Transverse colon (tissue), 4 donors: ENCODE measurements around the gene ENTR1. TPM values are rescaled to one million over a fixed set of nuclear protein-coding genes. Genes with fewer than 3 reads are reported as not detected.

ENCODE experiments used
- DNase-seq: peaks from one replicate; pipeline ENCODE4 v3.0.0-alpha.2; 2019
- H3K27ac ChIP-seq, 4 donors: fragments of 200-600 bp; sonication (generic); 2 replicates each; pipeline ENCODE4 v1.5.1; 2016 to 2018; ENCODE audit warnings: inconsistent platforms in 4 of 4
- H3K27me3 ChIP-seq: fragments of 200-600 bp; sonication (generic); 2 replicates; pipeline ENCODE4 v1.5.1; 2017; ENCODE audit warnings: inconsistent platforms
- H3K36me3 ChIP-seq, 4 donors: fragments of 200-600 bp; sonication (generic); 2 replicates each; pipeline ENCODE4 v1.5.1; 2017 to 2019; ENCODE audit warnings: inconsistent platforms in 4 of 4
- H3K4me1 ChIP-seq, 4 donors: fragments of 200-600 bp; sonication (generic); 2 replicates each; pipeline ENCODE4 v1.5.1; 2017 to 2020; ENCODE audit warnings: inconsistent platforms in 4 of 4
- H3K4me3 ChIP-seq, 4 donors: fragments of 200-600 bp; sonication (generic); 1 replicate in 1 of 4; 2 replicates in 3 of 4; pipeline versions ENCODE4 v1.5.1 to v1.6.1; 2017 to 2019; ENCODE audit warnings: inconsistent platforms in 4 of 4
- H3K9me3 ChIP-seq, 2 donors: fragments of 200-600 bp; sonication (generic); 2 replicates each; pipeline ENCODE4 v1.5.1; 2017 to 2019; ENCODE audit warnings: inconsistent platforms in 2 of 2
- CTCF ChIP-seq, 5 experiments: fragments of 200-600 bp in 3 of 5; fragments of 450-650 bp in 2 of 5; sonication (generic) in 3 of 5; IDR thresholded peaks; 1 replicate in 2 of 5; 2 replicates in 3 of 5; pipeline ENCODE4 v1.5.1; 2016 to 2017; ENCODE audit warnings: antibody characterized with exemption in 5 of 5, inconsistent platforms in 3 of 5, mild to moderate bottlenecking in 2 of 5, moderate library complexity in 1 of 5
- EP300 ChIP-seq: sonication (generic); formaldehyde crosslinking; IDR thresholded peaks from one replicate; pipeline ENCODE4 v1.6.1; 2017; ENCODE audit warnings: antibody characterized with exemption, low read depth
- POLR2A ChIP-seq: fragments of 450-650 bp; IDR thresholded peaks from one replicate; pipeline ENCODE4 v1.6.1; 2016; ENCODE audit warnings: antibody characterized with exemption, mild to moderate bottlenecking, moderate library complexity
- POLR2AphosphoS5 ChIP-seq, 3 donors: sonication (generic); formaldehyde crosslinking; IDR thresholded peaks; one replicate each; pipeline ENCODE4 v1.6.1; 2016; ENCODE audit warnings: antibody characterized with exemption in 3 of 3
- WGBS, 2 donors: methylation state at CpG; one replicate each; pipeline ENCODE4 v1.1.5; 2018; ENCODE audit warnings: low coverage in 1 of 2; 5-methylcytosine and 5-hydroxymethylcytosine counted together
- in situ Hi-C, 4 donors: fragments of 200-750 bp; cut with MboI; loops; one replicate each; pipeline versions ENCODE4 v1.15.0 to v1.15.1; 2017; ENCODE audit warnings: low sequenced_read_pairs in 3 of 4, low pct_ligation_motif_present in 1 of 4, low pct_unique_long_range_greater_than_20kb in 1 of 4
- intact Hi-C: fragments of 100-400 bp; cut with DNase I; formaldehyde crosslinking; loops from one replicate; pipeline ENCODE4 v1.15.1; 2023; ENCODE audit warnings: low total_unique reads
- total RNA-seq, 4 donors: library from RNA; depleted of rRNA; stranded (reverse); fragments of >200 nt; gene quantifications; one replicate each; pipeline ENCODE4 v1.1.0, GENCODE V29; 2016

The ENTR1 gene
- total RNA-seq, 4 donors from 2014 or later = 23.6 to 74.6 (median 40.9) TPM

GRCh38 chr9:136399176-136400037 lies 11.0 kb downstream of the ENTR1 start:
- intact Hi-C loops (loop anchor here (10.0 kb wide), 1 partner anchor 65 kb away; no protein-coding TSS in a partner anchor), in situ Hi-C loops (no loop called here)
- no peak for DNase-seq

GRCh38 chr9:136398286-136398685 lies 12.1 kb downstream of the ENTR1 start:
- in situ Hi-C loops = no loop called here
- intact Hi-C loops = no loop called here
- Histone ChIP-seq H3K27me3 (no peaks in the 10 kb centered on the region), H3K27ac (no peak overlapping the region), H3K4me1 (peaks cover 10 to 39% (median 31%) of the 10 kb centered on the region in 4 donors), H3K9me3 (no peaks in the 10 kb centered on the region), H3K4me3 (no peak overlapping the region), H3K36me3 (peaks cover 0 to 13% (median 6%) of the 10 kb centered on the region in 4 donors)
- no peak for DNase-seq
- 94% methylated on average over 3 to 11 of the region's 12 CpGs for WGBS, 2 donors
- TF ChIP-seq CTCF (IDR thresholded peaks at IDR 0.05) (no peak), EP300 (no peak), POLR2AphosphoS5 (IDR thresholded peaks at IDR 0.05) (no peak), POLR2A (no peak)

More at GRCh38 chr9:136399176-136400037, 11.0 kb downstream of the ENTR1 start:
- Histone ChIP-seq H3K27ac (peak overlapping the region; percentile 66 to 81 (median 76)), H3K9me3 (no peaks in the 10 kb centered on the region), H3K36me3 (peaks cover 0 to 11% (median 4%) of the 10 kb centered on the region in 4 donors), H3K4me3 (peak overlapping the region; percentile 70 to 98 (median 94)), H3K4me1 (peaks cover 10 to 39% (median 31%) of the 10 kb centered on the region in 4 donors), H3K27me3 (no peaks in the 10 kb centered on the region)
- TF ChIP-seq POLR2AphosphoS5 (IDR thresholded peaks at IDR 0.05) (no peak), POLR2A (no peak), EP300 (no peak)
- WGBS, 2 donors = 0 to 1% methylated on average over 2 to 36 of the region's 67 CpGs

- no peaks in the 10 kb centered on the region for H3K27me3 ChIP-seq
- no peak overlapping the region for H3K27ac ChIP-seq
- DNase-seq = no peak
- intact Hi-C loops (no loop called here), in situ Hi-C loops (no loop called here)
- peaks cover 10 to 39% (median 31%) of the 10 kb centered on the region in 4 donors for H3K4me1 ChIP-seq
- no peaks in the 10 kb centered on the region for H3K9me3 ChIP-seq
- no peak overlapping the region for H3K4me3 ChIP-seq
- no peak for TF ChIP-seq EP300
- no peak for TF ChIP-seq POLR2A
- WGBS, 2 donors = 70% methylated on average over 6 of the region's 6 CpGs; no CpG with 5 or more reads in 1 of the 2 donors
- peaks cover 0 to 13% (median 6%) of the 10 kb centered on the region in 4 donors for H3K36me3 ChIP-seq
These were observed 12.8 kb downstream of the ENTR1 start for GRCh38 chr9:136397643-136398042.

DNA sequence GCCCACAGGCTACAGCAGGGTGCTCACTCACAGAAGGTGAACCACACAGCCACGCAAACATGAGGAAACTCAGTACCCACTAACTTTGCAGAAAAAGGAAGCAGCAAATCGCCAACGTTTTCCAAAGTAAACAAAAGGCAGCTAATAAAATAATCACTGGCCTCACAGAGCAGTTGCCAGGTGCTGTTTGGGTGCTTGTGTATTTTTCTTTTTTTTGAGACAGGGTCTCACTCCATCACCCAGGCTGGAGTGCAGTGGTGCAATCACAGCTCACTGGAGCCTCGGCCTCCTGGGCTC lies 14.2 kb downstream of the ENTR1 start:
- intact Hi-C loops (no loop called here), in situ Hi-C loops (no loop called here)
- DNase-seq = no peak
- Histone ChIP-seq H3K27ac (peak overlapping the region in 2 of 4 donors; percentile 6 to 38), H3K4me3 (no peak overlapping the region), H3K4me1 (peaks cover 10 to 39% (median 31%) of the 10 kb centered on the region in 4 donors), H3K36me3 (peaks cover 0 to 21% (median 10%) of the 10 kb centered on the region in 4 donors), H3K9me3 (no peaks in the 10 kb centered on the region), H3K27me3 (no peaks in the 10 kb centered on the region)
- TF ChIP-seq POLR2A (no peak), POLR2AphosphoS5 (IDR thresholded peaks at IDR 0.05) (no peak), EP300 (no peak), CTCF (IDR thresholded peaks at IDR 0.05) (no peak)
- 49 to 50% methylated on average over 3 to 4 of the region's 4 CpGs for WGBS, 2 donors

GRCh38 chr9:136395345-136396218 lies 14.8 kb downstream of the ENTR1 start:
- DNase-seq = no peak
- no peaks in the 10 kb centered on the region for H3K9me3 ChIP-seq
- H3K27ac ChIP-seq = peak overlapping the region in 2 of 4 donors; percentile 6 to 38
- no peak overlapping the region for H3K4me3 ChIP-seq
- no peaks in the 10 kb centered on the region for H3K27me3 ChIP-seq
- 60 to 82% methylated on average over 1 to 24 of the region's 26 CpGs for WGBS, 2 donors
- no peak for TF ChIP-seq CTCF (IDR thresholded peaks at IDR 0.05)
- peaks cover 9 to 37% (median 29%) of the 10 kb centered on the region in 4 donors for H3K4me1 ChIP-seq
- intact Hi-C loops = no loop called here
- peaks cover 0 to 21% (median 10%) of the 10 kb centered on the region in 4 donors for H3K36me3 ChIP-seq
- in situ Hi-C loops = no loop called here
